Stimulated activated CD4-positive, alpha-beta T cell treated with anti-CD3 and anti-CD28 coated beads, Interleukin-4, amount 100 ng/mL, for 24 hours (primary cell): ENCODE results near the gene NDRG4.

Experiments used
- DNase-seq: peaks from one replicate; pipeline ENCODE4 v3.0.0-alpha.2; 2020

Gene NDRG4

GRCh38 chr16:58556678-58557077 lies 56.7 kb downstream of the NDRG4 start:
- DNase-seq: no peak
